HepG2 (cell line): ENCODE data around the gene TBC1D14. TPM values are rescaled to one million over a fixed set of nuclear protein-coding genes. Genes with fewer than 3 reads are reported as not detected.

Source experiments
- HOXD1 ChIP-seq: sonication (generic); formaldehyde crosslinking; IDR thresholded peaks from 2 replicates; pipeline ENCODE4 v1.5.0; 2020; ENCODE audit warnings: missing genetic modification reagents
- NCOA1 ChIP-seq: sonication (generic); formaldehyde crosslinking; IDR thresholded peaks from 2 replicates; pipeline ENCODE4 v1.9.0; 2021; ENCODE audit warnings: missing genetic modification reagents
- NR1H2 ChIP-seq: sonication (generic); formaldehyde crosslinking; IDR thresholded peaks from 2 replicates; pipeline ENCODE4 v1.8.1; 2022; ENCODE audit warnings: low read depth, missing genetic modification reagents, borderline replicate concordance
- PTBP1 ChIP-seq: fragments of 200-400 bp; formaldehyde crosslinking; IDR thresholded peaks from 2 replicates; pipeline ENCODE4 v1.6.1; 2018; ENCODE audit warnings: low read length, low read depth; ENCODE audit not compliant: poor library complexity, severe bottlenecking
- polyA plus RNA-seq, 8 experiments: library from polyadenylated mRNA; depleted of rRNA in 3 of 8; stranded (reverse) in 7 of 8; unstranded in 1 of 8; fragments of >200 nt; fragmentation: Illumina TruSeq in 4 of 8; extraction: Trizol in 4 of 8; gene quantifications; 2 replicates each; pipeline versions ENCODE4 v1.2.1 to v1.2.3, GENCODE V29; 2011 to 2016; ENCODE audit warnings: low read depth in 4 of 8, missing spikeins in 1 of 8, mixed read lengths in 1 of 8; ENCODE audit not compliant: insufficient read depth in 1 of 8
- total RNA-seq, 5 experiments: library from RNA; depleted of rRNA; stranded (reverse); fragments of >200 nt; fragmentation: Illumina TruSeq; extraction: Trizol; gene quantifications; 2 replicates each; pipeline ENCODE4 v1.2.3, GENCODE V29; 2016; ENCODE audit warnings: low read depth in 1 of 5
- TF ChIP-seq, protein P1 (sequence below), 2 experiments: fragments of 450-650 bp in 1 of 2; sonication (generic) in 1 of 2; formaldehyde crosslinking in 1 of 2; IDR thresholded peaks; 2 replicates each; pipeline versions ENCODE4 v1.6.1 to v1.8.0; 2016 to 2022; ENCODE audit warnings: antibody characterized with exemption in 1 of 2, mild to moderate bottlenecking in 1 of 2, missing genetic modification reagents in 1 of 2
- TF ChIP-seq, protein P2 (sequence below): sonication (generic); formaldehyde crosslinking; IDR thresholded peaks from 2 replicates; pipeline ENCODE4 v1.5.1; 2020; ENCODE audit warnings: missing genetic modification reagents, mild to moderate bottlenecking, borderline replicate concordance
- TF ChIP-seq, protein P3 (sequence below): sonication (generic); formaldehyde crosslinking; IDR thresholded peaks from 2 replicates; pipeline ENCODE4 v1.4.0; 2020; ENCODE audit warnings: missing genetic modification reagents, borderline replicate concordance
- TF ChIP-seq, protein P4 (sequence below): sonication (generic); formaldehyde crosslinking; IDR thresholded peaks from 2 replicates; pipeline ENCODE4 v1.4.0; 2020; ENCODE audit warnings: mild to moderate bottlenecking, low read depth, missing genetic modification reagents

The TBC1D14 gene
- total and polyA plus RNA-seq, 2 of the 13 experiments (the other 11 are each of a cell fraction or from before 2014, with no cell fraction given), result 29.5 to 46.5 TPM

DNA sequence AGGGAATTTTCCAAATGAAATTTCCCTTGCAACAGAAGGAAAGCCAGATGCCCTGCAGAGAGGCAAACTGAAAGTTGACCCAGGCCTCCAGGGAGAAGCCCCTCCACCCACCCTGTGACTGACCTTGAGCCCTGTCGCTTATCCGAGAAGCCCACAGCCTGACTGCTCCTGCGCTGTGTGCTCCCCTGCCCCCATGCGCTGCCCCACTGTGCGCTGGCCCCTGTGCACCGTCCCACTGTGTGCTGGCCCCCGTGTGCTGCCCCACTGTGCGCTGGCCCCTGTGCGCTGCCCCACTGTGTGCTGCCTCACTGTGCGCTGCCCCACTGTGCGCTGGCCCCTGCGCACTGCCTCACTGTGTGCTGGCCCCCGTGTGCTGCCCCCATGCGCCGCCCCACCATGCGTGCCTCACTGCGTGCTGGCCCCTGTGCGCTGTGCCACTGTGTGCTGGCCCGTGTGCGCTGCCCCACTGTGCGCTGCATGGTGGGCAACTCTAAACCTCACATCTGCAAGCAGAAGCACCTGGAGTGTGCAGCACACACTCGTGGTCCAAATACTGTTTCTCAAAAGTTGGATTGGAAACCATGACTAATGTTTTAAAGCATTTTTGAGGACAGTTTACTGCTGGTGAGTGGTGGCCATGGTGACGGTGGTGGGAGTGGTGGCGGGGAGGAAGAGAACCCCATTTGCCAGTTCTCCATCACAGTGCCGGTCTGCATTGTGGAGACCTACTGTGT is 166.5 kb downstream of the TBC1D14 start (continued):
- TF ChIP-seq, protein P1, sequence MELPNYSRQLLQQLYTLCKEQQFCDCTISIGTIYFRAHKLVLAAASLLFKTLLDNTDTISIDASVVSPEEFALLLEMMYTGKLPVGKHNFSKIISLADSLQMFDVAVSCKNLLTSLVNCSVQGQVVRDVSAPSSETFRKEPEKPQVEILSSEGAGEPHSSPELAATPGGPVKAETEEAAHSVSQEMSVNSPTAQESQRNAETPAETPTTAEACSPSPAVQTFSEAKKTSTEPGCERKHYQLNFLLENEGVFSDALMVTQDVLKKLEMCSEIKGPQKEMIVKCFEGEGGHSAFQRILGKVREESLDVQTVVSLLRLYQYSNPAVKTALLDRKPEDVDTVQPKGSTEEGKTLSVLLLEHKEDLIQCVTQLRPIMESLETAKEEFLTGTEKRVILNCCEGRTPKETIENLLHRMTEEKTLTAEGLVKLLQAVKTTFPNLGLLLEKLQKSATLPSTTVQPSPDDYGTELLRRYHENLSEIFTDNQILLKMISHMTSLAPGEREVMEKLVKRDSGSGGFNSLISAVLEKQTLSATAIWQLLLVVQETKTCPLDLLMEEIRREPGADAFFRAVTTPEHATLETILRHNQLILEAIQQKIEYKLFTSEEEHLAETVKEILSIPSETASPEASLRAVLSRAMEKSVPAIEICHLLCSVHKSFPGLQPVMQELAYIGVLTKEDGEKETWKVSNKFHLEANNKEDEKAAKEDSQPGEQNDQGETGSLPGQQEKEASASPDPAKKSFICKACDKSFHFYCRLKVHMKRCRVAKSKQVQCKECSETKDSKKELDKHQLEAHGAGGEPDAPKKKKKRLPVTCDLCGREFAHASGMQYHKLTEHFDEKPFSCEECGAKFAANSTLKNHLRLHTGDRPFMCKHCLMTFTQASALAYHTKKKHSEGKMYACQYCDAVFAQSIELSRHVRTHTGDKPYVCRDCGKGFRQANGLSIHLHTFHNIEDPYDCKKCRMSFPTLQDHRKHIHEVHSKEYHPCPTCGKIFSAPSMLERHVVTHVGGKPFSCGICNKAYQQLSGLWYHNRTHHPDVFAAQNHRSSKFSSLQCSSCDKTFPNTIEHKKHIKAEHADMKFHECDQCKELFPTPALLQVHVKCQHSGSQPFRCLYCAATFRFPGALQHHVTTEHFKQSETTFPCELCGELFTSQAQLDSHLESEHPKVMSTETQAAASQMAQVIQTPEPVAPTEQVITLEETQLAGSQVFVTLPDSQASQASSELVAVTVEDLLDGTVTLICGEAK (IDR thresholded peaks at IDR 0.05), result no peak
- TF ChIP-seq, protein P1 (CRISPR knock-in tag; IDR thresholded peaks at IDR 0.05), result peak; percentile 62; the same call in 1 of the 2 replicates
- TF ChIP-seq NCOA1, result no peak
- TF ChIP-seq NR1H2, result no peak
- TF ChIP-seq, protein P2, sequence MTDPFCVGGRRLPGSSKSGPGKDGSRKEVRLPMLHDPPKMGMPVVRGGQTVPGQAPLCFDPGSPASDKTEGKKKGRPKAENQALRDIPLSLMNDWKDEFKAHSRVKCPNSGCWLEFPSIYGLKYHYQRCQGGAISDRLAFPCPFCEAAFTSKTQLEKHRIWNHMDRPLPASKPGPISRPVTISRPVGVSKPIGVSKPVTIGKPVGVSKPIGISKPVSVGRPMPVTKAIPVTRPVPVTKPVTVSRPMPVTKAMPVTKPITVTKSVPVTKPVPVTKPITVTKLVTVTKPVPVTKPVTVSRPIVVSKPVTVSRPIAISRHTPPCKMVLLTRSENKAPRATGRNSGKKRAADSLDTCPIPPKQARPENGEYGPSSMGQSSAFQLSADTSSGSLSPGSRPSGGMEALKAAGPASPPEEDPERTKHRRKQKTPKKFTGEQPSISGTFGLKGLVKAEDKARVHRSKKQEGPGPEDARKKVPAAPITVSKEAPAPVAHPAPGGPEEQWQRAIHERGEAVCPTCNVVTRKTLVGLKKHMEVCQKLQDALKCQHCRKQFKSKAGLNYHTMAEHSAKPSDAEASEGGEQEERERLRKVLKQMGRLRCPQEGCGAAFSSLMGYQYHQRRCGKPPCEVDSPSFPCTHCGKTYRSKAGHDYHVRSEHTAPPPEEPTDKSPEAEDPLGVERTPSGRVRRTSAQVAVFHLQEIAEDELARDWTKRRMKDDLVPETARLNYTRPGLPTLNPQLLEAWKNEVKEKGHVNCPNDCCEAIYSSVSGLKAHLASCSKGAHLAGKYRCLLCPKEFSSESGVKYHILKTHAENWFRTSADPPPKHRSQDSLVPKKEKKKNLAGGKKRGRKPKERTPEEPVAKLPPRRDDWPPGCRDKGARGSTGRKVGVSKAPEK (CRISPR knock-in tag), result no peak
- TF ChIP-seq, protein P3, sequence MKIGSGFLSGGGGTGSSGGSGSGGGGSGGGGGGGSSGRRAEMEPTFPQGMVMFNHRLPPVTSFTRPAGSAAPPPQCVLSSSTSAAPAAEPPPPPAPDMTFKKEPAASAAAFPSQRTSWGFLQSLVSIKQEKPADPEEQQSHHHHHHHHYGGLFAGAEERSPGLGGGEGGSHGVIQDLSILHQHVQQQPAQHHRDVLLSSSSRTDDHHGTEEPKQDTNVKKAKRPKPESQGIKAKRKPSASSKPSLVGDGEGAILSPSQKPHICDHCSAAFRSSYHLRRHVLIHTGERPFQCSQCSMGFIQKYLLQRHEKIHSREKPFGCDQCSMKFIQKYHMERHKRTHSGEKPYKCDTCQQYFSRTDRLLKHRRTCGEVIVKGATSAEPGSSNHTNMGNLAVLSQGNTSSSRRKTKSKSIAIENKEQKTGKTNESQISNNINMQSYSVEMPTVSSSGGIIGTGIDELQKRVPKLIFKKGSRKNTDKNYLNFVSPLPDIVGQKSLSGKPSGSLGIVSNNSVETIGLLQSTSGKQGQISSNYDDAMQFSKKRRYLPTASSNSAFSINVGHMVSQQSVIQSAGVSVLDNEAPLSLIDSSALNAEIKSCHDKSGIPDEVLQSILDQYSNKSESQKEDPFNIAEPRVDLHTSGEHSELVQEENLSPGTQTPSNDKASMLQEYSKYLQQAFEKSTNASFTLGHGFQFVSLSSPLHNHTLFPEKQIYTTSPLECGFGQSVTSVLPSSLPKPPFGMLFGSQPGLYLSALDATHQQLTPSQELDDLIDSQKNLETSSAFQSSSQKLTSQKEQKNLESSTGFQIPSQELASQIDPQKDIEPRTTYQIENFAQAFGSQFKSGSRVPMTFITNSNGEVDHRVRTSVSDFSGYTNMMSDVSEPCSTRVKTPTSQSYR (CRISPR knock-in tag), result peak; percentile 56
- no peak for TF ChIP-seq PTBP1
- no peak for TF ChIP-seq HOXD1 (CRISPR knock-in tag)
- TF ChIP-seq, protein P4, sequence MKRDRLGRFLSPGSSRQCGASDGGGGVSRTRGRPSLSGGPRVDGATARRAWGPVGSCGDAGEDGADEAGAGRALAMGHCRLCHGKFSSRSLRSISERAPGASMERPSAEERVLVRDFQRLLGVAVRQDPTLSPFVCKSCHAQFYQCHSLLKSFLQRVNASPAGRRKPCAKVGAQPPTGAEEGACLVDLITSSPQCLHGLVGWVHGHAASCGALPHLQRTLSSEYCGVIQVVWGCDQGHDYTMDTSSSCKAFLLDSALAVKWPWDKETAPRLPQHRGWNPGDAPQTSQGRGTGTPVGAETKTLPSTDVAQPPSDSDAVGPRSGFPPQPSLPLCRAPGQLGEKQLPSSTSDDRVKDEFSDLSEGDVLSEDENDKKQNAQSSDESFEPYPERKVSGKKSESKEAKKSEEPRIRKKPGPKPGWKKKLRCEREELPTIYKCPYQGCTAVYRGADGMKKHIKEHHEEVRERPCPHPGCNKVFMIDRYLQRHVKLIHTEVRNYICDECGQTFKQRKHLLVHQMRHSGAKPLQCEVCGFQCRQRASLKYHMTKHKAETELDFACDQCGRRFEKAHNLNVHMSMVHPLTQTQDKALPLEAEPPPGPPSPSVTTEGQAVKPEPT (CRISPR knock-in tag), result no peak
